Small intestine (tissue), 7 donors: ENCODE results near the gene FBXL20. TPM values are rescaled to one million over a fixed set of nuclear protein-coding genes. Genes with fewer than 3 reads are reported as not detected.
"Not testable (repeated sequence)": the region's sequence is repeated elsewhere in the genome, so short reads cannot be mapped to it uniquely, and the experiment has no call there.

Source experiments
- DNase-seq, 2 donors: peaks; one replicate each; pipeline versions ENCODE4 v3.0.0 to v3.0.0-alpha.2; 2013
- FAIRE-seq: peaks from 2 replicates; lab custom pipeline; 2012; peaks lifted over from hg19 to GRCh38; lab: Jason Lieb, UNC
- H3K27ac ChIP-seq, 3 donors: one replicate each; pipeline ENCODE4 v1.5.1; 2013; ENCODE audit warnings: low read length in 2 of 3, mild to moderate bottlenecking in 2 of 3, control low read depth in 1 of 3, inconsistent platforms in 1 of 3, low read depth in 1 of 3, moderate library complexity in 1 of 3
- H3K27me3 ChIP-seq, 3 donors: one replicate each; pipeline ENCODE4 v1.6.1; 2013; ENCODE audit warnings: low read length in 3 of 3, inconsistent platforms in 1 of 3; ENCODE audit not compliant: control insufficient read depth in 3 of 3, insufficient read depth in 3 of 3
- H3K36me3 ChIP-seq, 3 donors: one replicate each; pipeline ENCODE4 v1.6.1; 2013; ENCODE audit warnings: low read length in 3 of 3, inconsistent platforms in 1 of 3, low read depth in 1 of 3, mild to moderate bottlenecking in 1 of 3, moderate library complexity in 1 of 3; ENCODE audit not compliant: control insufficient read depth in 3 of 3, insufficient read depth in 2 of 3
- H3K4me1 ChIP-seq, 3 donors: one replicate each; pipeline ENCODE4 v1.6.1; 2013; ENCODE audit warnings: low read length in 2 of 3, inconsistent platforms in 1 of 3, low read depth in 1 of 3, mild to moderate bottlenecking in 1 of 3, moderate library complexity in 1 of 3; ENCODE audit not compliant: control insufficient read depth in 3 of 3, insufficient read depth in 2 of 3
- H3K4me3 ChIP-seq, 3 donors: one replicate each; pipeline ENCODE4 v1.5.1; 2013; ENCODE audit warnings: low read length in 3 of 3, control low read depth in 1 of 3, inconsistent platforms in 1 of 3, low read depth in 1 of 3, mild to moderate bottlenecking in 1 of 3, moderate library complexity in 1 of 3
- H3K9me3 ChIP-seq, 2 donors: one replicate each; pipeline ENCODE4 v1.6.1; 2013; ENCODE audit warnings: low read depth in 1 of 2, low read length in 1 of 2; ENCODE audit not compliant: control insufficient read depth in 2 of 2, insufficient read depth in 1 of 2
- whole genome bisulfite sequencing, 3 donors: extraction: QIAGEN DNeasy Blood & Tissue Kit; methylation state at CpG; one replicate each; pipeline ENCODE4 v1.1.7; 2013; 5-methylcytosine and 5-hydroxymethylcytosine counted together
- polyA plus RNA-seq, 4 donors: library from polyadenylated mRNA; stranded (reverse) in 3 of 4; unstranded in 1 of 4; fragments of 200-250 nt in 3 of 4; fragments of 120-200 nt in 1 of 4; gene quantifications; one replicate each; pipeline versions ENCODE4 v1.2.1 to v1.2.3, GENCODE V29; 2013
- donor health status: healthy with polysubstance abuse.
- donor health status: control.
- donor health status: control.
- donor health status: Bipolar disorder and iron deficiency.
- donor health status: healthy.

The FBXL20 gene
- polyA plus RNA-seq, 4 donors, result 1.9 to 10.4 (median 3.0) TPM

DNA sequence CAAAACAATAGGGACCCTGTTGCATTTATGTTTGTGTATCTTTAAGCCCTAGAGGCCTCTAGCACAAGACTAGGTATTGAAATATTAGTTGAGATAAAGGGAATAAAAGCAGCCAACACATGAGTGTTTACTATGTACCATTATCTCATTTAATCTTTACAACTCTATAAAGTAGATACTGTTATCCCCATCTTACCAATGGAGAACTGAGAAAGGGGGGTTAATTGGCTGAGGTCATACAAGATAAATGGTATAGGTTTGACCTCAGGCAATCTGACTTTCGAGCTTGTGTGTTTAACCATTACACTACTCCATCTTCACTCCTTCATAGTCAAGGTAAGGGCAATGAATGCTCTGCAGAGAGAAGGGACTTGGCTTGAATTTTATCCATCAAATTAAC is 149.4 kb downstream of the FBXL20 start:
- WGBS, 3 donors, result 26 to 49% (median 43%) methylated on average over 1 of the region's 1 CpG
- H3K4me1 ChIP-seq, result peaks cover 0 to 10% (median 2%) of the 10 kb centered on the region in 3 donors
- no peak overlapping the region for H3K4me3 ChIP-seq
- FAIRE-seq, result no peak
- no peaks in the 10 kb centered on the region for H3K27me3 ChIP-seq
- H3K27ac ChIP-seq, result no peak overlapping the region
- peak in 1 of 2 donors; percentile 78 for DNase-seq
- no peaks in the 10 kb centered on the region for H3K9me3 ChIP-seq
- H3K36me3 ChIP-seq, result peaks cover 3 to 23% (median 6%) of the 10 kb centered on the region in 3 donors

DNA sequence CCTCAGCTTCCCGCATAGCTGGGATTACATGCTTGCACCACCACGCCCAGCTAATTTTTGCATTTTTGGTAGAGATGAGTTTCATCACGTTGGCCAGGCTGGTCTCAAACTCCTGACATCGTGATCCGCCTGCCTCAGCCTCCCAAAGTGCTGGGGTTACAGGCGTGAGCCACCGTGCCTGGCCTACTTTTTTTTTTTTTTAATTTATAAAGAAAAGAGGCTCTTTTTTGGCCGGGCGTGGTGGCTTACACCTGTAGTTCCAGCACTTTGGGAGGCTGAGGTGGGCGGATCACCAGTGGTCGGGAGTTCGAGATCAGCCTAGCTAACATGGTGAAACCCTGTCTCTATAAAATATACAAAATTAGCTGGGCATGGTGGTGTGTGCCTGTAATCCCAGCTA is 151.3 kb downstream of the FBXL20 start:
- FAIRE-seq, H3K9me3 ChIP-seq, H3K4me3 ChIP-seq, DNase-seq, H3K4me1 ChIP-seq, H3K27ac ChIP-seq, H3K27me3 ChIP-seq: not testable (repeated sequence)
- H3K36me3 ChIP-seq, result peaks cover 3 to 16% (median 6%) of the 10 kb centered on the region in 3 donors
- WGBS, 3 donors, result 94 to 96% (median 95%) methylated on average over 12 of the region's 12 CpGs

DNA sequence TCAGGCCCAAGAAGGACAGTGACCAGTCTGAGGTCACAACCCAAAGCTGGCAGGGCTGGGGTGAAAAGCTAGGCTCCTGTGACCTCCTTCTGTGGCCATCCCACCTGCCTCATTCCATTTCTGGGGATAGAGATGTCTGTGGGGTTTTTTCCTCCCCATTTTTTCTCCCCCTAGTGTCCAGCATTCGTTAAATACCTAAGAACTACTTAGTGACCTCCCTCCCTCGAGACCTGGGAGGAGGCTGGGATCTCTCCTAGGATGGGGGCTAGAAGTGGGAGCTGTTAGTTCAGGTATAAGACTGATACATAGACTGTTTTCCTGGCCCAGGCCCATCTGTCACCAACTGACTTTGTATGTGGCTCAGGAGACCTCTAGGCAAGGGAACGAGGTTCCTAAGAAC is 155.2 kb downstream of the FBXL20 start:
- Histone ChIP-seq H3K36me3 (peaks cover 0 to 1% (median 0%) of the 10 kb centered on the region in 3 donors), H3K9me3 (no peaks in the 10 kb centered on the region), H3K4me3 (no peak overlapping the region), H3K4me1 (peaks cover 0 to 3% (median 0%) of the 10 kb centered on the region in 3 donors), H3K27ac (no peak overlapping the region), H3K27me3 (peaks cover 0 to 3% (median 0%) of the 10 kb centered on the region in 3 donors)
- FAIRE-seq (no peak), DNase-seq (no peak)
- WGBS, 3 donors, result 25 to 55% (median 42%) methylated on average over 3 of the region's 3 CpGs

DNA sequence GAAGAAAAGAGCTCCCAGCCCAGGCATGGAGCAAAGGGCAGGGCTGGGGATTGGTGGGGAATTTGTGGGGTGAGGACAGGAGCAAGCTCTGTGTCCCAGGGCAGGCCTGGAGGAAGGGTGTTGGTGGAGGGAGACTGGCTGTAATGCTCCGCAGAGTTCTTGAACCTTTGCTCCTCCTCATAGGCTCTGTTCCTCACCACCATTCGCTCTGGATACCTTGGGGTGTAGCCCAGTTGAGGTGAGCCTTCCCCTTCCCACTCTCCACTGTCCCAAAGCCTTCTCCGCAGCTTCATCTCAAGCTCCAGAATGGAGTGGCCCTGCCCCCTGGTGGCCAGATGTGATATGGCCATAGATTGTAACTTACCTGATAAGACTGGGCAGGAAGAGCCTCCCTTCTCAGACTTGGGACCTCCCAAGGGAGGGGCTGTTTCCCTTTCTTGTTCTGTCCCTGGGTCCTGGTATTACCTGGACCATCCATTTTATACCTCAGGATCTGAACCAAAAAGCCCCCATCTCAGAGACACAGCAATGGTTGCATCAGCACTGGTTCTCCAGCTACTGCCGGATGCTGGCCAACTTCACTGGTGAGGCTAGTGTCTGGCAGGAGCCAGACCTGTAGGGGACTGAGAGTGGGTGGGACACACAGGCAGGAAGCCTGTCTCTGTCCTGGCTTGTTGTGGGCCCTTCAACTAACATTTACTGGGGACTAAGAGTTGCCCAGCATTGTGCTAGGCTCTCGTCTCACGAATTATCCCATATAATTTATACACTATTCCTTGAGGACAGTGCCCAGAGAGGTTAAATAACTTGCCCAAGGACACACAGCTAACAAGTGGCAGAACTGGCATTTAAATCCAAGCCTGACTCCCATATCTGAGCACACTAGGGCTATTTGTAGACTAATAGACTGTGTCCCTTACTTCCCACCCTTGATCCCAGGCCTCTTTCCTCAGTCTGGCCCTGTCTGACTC is 156.5 kb downstream of the FBXL20 start:
- no peak overlapping the region for H3K4me3 ChIP-seq
- H3K9me3 ChIP-seq, result no peaks in the 10 kb centered on the region
- DNase-seq (peak; percentile 86 to 91), FAIRE-seq (no peak)
- H3K4me1 ChIP-seq, result peaks cover 0 to 4% (median 0%) of the 10 kb centered on the region in 3 donors
- 39 to 44% (median 42%) methylated on average over 6 of the region's 6 CpGs for WGBS, 3 donors
- peaks cover 0 to 4% (median under 1%) of the 10 kb centered on the region in 3 donors for H3K27me3 ChIP-seq
- no peak overlapping the region for H3K27ac ChIP-seq
- H3K36me3 ChIP-seq, result no peaks in the 10 kb centered on the region

DNA sequence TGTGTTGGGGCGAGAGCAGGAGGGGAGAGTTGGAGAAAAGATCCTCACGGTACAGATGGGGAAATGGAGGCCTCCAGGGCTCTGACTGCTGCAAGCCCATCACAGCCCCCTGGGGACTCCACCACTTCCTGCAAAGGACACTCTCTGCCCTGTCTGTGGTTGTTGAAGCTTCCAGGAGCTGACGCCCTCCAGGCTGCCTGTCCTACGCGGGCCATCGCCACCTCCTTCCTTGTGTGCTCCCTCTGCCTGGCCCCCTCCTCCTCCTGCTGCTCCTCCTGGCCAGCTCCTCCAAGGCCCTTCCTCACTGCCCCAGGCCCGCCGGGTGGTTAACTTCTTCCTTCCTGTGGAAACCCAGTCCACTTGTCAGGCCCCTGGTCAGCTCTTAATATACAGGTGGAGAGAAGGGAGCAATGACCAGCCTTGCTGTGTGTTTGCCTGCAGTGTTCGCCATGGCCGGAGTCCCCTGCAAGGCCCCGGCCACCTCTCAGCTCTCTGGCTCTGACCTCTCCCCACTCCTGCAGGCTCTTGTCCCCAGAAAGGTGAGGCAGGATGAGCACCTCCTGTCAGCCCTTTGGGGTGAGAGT is 157.3 kb downstream of the FBXL20 start:
- no peak overlapping the region for H3K27ac ChIP-seq
- peaks cover 0 to 6% (median 4%) of the 10 kb centered on the region in 3 donors for H3K27me3 ChIP-seq
- H3K4me3 ChIP-seq, result no peak overlapping the region
- FAIRE-seq, result no peak
- peaks cover 0 to 6% (median 0%) of the 10 kb centered on the region in 3 donors for H3K4me1 ChIP-seq
- no peak for DNase-seq
- WGBS, 3 donors, result 46 to 60% (median 58%) methylated on average over 11 of the region's 11 CpGs
- H3K9me3 ChIP-seq, result no peaks in the 10 kb centered on the region
- H3K36me3 ChIP-seq, result no peaks in the 10 kb centered on the region

DNA sequence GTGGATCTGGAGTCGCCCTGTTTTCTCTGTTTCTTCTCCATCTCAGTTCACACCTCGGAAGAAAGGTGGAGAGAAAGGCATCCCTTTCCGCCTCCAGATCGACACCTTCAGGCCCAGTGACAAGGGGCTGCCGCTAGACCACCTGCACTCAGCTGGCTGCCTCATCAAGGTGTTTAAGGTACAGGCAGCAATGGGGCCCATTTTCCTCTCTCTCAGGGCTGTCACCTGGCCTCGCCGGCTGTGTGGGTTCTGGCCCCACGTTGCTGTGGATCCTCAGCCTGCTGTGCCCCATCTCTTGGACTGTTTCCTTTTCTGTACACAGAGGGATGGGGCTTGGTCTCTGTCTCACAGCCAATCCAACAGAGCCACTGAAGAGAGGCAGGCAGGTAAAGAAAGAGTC is 158.3 kb downstream of the FBXL20 start:
- peaks cover 0 to 6% (median 4%) of the 10 kb centered on the region in 3 donors for H3K27me3 ChIP-seq
- 52 to 80% (median 71%) methylated on average over 8 of the region's 8 CpGs for WGBS, 3 donors
- no peaks in the 10 kb centered on the region for H3K9me3 ChIP-seq
- no peaks in the 10 kb centered on the region for H3K36me3 ChIP-seq
- H3K4me3 ChIP-seq, result no peak overlapping the region
- H3K27ac ChIP-seq, result no peak overlapping the region
- no peak for FAIRE-seq
- peaks cover 0 to 6% (median 0%) of the 10 kb centered on the region in 3 donors for H3K4me1 ChIP-seq
- DNase-seq, result no peak

DNA sequence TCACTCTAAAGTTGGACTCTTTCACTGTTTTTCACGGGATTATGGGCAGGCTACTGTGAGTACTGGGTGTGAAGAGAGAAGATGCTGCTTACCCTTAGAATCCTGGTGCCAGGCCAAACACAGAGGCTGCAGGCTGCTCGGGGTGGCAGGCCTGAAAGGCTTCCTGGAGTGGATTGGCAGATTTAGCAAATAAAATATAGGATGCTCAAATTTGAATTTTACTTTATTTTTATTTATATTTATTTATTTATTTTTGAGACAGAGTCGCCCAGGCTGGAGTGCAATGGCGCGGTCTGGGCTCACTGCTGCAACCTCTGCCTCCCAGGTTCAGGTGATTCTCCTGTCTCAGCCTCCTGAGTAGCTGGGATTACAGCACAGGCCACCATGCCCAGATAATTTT is 160.8 kb downstream of the FBXL20 start:
- Histone ChIP-seq H3K4me3 (no peak overlapping the region), H3K4me1 (peaks cover 0 to 7% (median 0%) of the 10 kb centered on the region in 3 donors), H3K27ac (no peak overlapping the region), H3K27me3 (peaks cover 0 to 6% (median 4%) of the 10 kb centered on the region in 3 donors), H3K9me3 (no peaks in the 10 kb centered on the region), H3K36me3 (no peaks in the 10 kb centered on the region)
- DNase-seq (no peak), FAIRE-seq (no peak)
- 86 to 88% (median 88%) methylated on average over 5 of the region's 5 CpGs for WGBS, 3 donors

DNA sequence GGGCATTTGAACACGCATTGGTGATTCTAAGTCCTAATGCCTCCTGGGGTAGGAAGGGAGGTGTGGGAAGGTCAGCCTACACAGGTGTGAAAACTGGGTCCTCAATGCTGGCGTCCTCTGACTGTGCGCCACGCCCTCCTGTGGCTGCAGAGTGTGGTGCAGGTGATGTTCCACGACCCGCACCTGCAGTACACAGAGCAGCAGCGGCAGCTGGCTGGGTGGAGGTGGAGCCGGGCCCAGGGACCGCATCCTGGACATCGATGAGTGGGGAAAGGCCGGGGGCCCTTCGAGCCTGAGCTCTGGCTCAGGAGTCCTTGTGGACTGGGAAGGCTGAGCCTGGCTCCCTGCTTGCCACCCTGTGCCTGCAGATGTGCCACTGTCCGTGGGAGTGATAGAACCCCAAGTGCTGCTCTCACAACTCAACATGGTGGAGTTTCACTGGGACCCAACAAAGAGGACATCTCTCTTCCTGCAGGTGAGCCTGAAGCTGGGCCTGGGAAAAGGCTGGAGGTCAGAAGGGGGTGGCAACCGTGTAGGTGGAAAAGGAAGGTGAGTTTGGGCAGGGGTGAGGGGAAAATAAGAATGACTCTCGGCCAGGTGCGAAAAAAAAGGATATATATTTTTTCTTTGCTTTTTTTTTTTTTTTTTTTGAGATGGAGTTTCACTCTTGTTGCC is 161.6 kb downstream of the FBXL20 start:
- no peak overlapping the region for H3K27ac ChIP-seq
- H3K27me3 ChIP-seq, result peaks cover 0 to 6% (median 4%) of the 10 kb centered on the region in 3 donors
- H3K4me1 ChIP-seq, result peaks cover 0 to 9% (median 0%) of the 10 kb centered on the region in 3 donors
- H3K4me3 ChIP-seq, result no peak overlapping the region
- whole genome bisulfite sequencing, 3 donors, result 19 to 26% (median 21%) methylated on average over 16 of the region's 16 CpGs
- no peaks in the 10 kb centered on the region for H3K36me3 ChIP-seq
- DNase-seq, result peak; percentile 60 to 76
- H3K9me3 ChIP-seq, result no peaks in the 10 kb centered on the region
- FAIRE-seq, result no peak
